ENCODE measurements around the gene LAMC1. TPM values are rescaled to one million over a fixed set of nuclear protein-coding genes. Genes with fewer than 3 reads are reported as not detected.

The LAMC1 gene
- total and polyA plus RNA-seq, 2 of the 4 experiments (the other 2 are of a cell fraction), result 249 to 394 TPM

DNA sequence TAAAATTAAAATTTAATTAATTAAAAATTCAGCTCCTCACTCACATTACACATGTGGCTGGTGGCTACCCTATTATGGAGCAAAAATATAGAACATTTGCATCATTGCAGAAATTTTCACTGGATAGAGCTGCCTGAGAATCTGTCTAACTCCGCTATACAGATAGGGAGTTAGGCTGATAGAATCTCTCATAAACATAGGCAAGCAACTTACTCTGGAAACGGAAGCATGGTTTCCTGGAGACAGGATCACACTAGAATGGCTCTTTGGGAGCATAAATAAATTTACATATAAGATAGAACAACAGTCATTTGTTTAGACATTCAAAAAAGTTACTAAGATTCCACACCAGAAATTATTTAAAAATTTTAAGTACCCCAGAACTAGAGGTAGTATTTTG is 150.6 kb downstream of the LAMC1 start:
- H3K4me2 ChIP-seq (ENCODE audit: low read depth, low read length), result no peak overlapping the region
- no peak overlapping the region for H3K4me3 ChIP-seq (ENCODE audit: insufficient read depth, low read depth, low read length)
- H2AK5ac ChIP-seq (ENCODE audit: low read depth, low read length), result no peak overlapping the region
- no peak overlapping the region for H4K5ac ChIP-seq (ENCODE audit: low read depth, low read length)
- no peak overlapping the region for H4K91ac ChIP-seq (ENCODE audit: insufficient read depth, low read depth, low read length)
- TF ChIP-seq, protein P1, sequence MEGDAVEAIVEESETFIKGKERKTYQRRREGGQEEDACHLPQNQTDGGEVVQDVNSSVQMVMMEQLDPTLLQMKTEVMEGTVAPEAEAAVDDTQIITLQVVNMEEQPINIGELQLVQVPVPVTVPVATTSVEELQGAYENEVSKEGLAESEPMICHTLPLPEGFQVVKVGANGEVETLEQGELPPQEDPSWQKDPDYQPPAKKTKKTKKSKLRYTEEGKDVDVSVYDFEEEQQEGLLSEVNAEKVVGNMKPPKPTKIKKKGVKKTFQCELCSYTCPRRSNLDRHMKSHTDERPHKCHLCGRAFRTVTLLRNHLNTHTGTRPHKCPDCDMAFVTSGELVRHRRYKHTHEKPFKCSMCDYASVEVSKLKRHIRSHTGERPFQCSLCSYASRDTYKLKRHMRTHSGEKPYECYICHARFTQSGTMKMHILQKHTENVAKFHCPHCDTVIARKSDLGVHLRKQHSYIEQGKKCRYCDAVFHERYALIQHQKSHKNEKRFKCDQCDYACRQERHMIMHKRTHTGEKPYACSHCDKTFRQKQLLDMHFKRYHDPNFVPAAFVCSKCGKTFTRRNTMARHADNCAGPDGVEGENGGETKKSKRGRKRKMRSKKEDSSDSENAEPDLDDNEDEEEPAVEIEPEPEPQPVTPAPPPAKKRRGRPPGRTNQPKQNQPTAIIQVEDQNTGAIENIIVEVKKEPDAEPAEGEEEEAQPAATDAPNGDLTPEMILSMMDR (conservative IDR thresholded peaks at IDR 0.05; ENCODE audit: low read depth, low read length), result no peak
- TF ChIP-seq USF2 (IDR thresholded peaks at IDR 0.05; ENCODE audit: low read depth, low read length), result no peak
- TF ChIP-seq MXI1 (IDR thresholded peaks at IDR 0.05; ENCODE audit: borderline replicate concordance, low read depth, low read length), result no peak
- no peak for TF ChIP-seq CHD1 (IDR thresholded peaks at IDR 0.05; ENCODE audit: low read depth, low read length)
- no peak for TF ChIP-seq POLR2A (IDR thresholded peaks at IDR 0.05; ENCODE audit: low read depth, low read length)
- TF ChIP-seq MAZ (IDR thresholded peaks at IDR 0.05; ENCODE audit: borderline replicate concordance, low read depth, low read length), result no peak
- TF ChIP-seq, protein P2, sequence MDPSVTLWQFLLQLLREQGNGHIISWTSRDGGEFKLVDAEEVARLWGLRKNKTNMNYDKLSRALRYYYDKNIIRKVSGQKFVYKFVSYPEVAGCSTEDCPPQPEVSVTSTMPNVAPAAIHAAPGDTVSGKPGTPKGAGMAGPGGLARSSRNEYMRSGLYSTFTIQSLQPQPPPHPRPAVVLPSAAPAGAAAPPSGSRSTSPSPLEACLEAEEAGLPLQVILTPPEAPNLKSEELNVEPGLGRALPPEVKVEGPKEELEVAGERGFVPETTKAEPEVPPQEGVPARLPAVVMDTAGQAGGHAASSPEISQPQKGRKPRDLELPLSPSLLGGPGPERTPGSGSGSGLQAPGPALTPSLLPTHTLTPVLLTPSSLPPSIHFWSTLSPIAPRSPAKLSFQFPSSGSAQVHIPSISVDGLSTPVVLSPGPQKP (IDR thresholded peaks at IDR 0.05; ENCODE audit: borderline replicate concordance, low read depth, low read length), result no peak
- TF ChIP-seq RAD21 (IDR thresholded peaks at IDR 0.05; ENCODE audit: low read length), result no peak
- TF ChIP-seq SMC3 (IDR thresholded peaks at IDR 0.05; ENCODE audit: low read depth, low read length), result no peak
- TF ChIP-seq MAFK (IDR thresholded peaks at IDR 0.05; ENCODE audit: low read depth, low read length), result no peak
- TF ChIP-seq RFX5 (IDR thresholded peaks at IDR 0.05; ENCODE audit: low read depth, low read length), result no peak
- intact Hi-C loops (cut with micrococcal nuclease), result no loop called here
- in situ Hi-C loops (cut with MboI; ENCODE audit: low sequenced_read_pairs), result no loop called here
- H4K20me1 ChIP-seq (ENCODE audit: insufficient read depth, low read length), result no peaks in the 10 kb centered on the region
- no peak overlapping the region for H4K8ac ChIP-seq (ENCODE audit: low read depth in 2 of 2, low read length in 2 of 2)
- H3K9me1 ChIP-seq (ENCODE audit: insufficient read depth, low read length), result no peaks in the 10 kb centered on the region
- H3K14ac ChIP-seq (replicated peaks; ENCODE audit: low read depth, low read length), result no peak overlapping the region
- H3K4me1 ChIP-seq (ENCODE audit: control insufficient read depth, insufficient read depth, low read length), result no peaks in the 10 kb centered on the region
- WGBS, 2 experiments (ENCODE audit: extremely low coverage in 2 of 2, insufficient read length in 1 of 2), result no CpG with 5 or more reads among the region's 2 CpGs
- H2AFZ ChIP-seq (replicated peaks; ENCODE audit: low read length, poor library complexity), result no peak overlapping the region
- no peak overlapping the region for H2BK120ac ChIP-seq (ENCODE audit: low read depth, low read length)
- H3K4ac ChIP-seq (ENCODE audit: low read depth, low read length), result no peak overlapping the region
- H3K9me3 ChIP-seq (ENCODE audit: control insufficient read depth, insufficient read depth, low read length), result no peaks in the 10 kb centered on the region
- H3K27ac ChIP-seq (ENCODE audit: insufficient read depth, low read length), result no peak overlapping the region
- ATAC-seq (ENCODE audit: low read depth) (no peak), DNase-seq (no peak)
- BruUV-seq (replicated peaks), result no TSS peak
- no peaks in the 10 kb centered on the region for H3K36me3 ChIP-seq (ENCODE audit: control insufficient read depth, insufficient read depth, low read length)
- no peaks in the 10 kb centered on the region for H3K79me1 ChIP-seq (ENCODE audit: low read depth in 1 of 2, low read length in 2 of 2)
- no peak overlapping the region for H3K56ac ChIP-seq (ENCODE audit: extremely low read depth, insufficient read depth, low read length)
- no peak overlapping the region for H3K18ac ChIP-seq (ENCODE audit: low read depth, low read length)
- H3K23ac ChIP-seq (ENCODE audit: low read depth, low read length), result no peak overlapping the region
- H3K9ac ChIP-seq (ENCODE audit: low read depth, low read length), result no peak overlapping the region
- ChIA-PET CTCF (no interaction called here), POLR2A (ENCODE audit: unreplicated experiment) (no interaction called here)
- no peak overlapping the region for H2AK9ac ChIP-seq (replicated peaks; ENCODE audit: low read depth, low read length, poor library complexity)
- H2BK5ac ChIP-seq (ENCODE audit: low read depth, low read length, poor library complexity, severe bottlenecking), result no peak overlapping the region
- H2BK15ac ChIP-seq (ENCODE audit: low read depth, low read length), result no peak overlapping the region
- H2BK20ac ChIP-seq (ENCODE audit: low read depth, low read length), result no peak overlapping the region
- dilution Hi-C loops (cut with HindIII; ENCODE audit: low sequenced_read_pairs, unreplicated experiment), result no loop called here
- H3K27me3 ChIP-seq (ENCODE audit: control insufficient read depth, insufficient read depth, low read length), result peaks cover 2% of the 10 kb centered on the region; the same call in 1 of the 2 replicates

All from IMR-90 (cell line).